ENCODE data around the gene EML5.

DNA sequence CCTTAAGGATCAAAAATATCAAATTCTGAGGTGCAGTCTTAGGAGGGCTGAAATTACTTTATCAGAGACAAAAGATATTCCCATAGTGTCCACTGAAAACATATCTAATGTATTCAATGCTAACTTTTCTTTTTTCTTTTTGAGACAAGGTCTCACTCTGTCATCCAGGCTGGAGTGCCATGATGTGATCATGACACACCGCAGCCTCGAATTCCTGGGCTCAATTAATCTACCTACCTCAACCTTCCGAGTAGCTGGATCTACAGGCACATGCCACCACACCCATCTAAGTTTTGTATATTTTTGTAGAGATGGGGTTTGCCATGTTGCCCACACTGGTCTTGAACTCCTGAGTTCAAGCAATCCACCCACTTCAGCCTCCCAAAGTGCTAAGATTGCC, 161.7 kb downstream of the EML5 start:
- no peak for TF ChIP-seq CTCF (conservative IDR thresholded peaks at IDR 0.05 in 1 of 2, IDR thresholded peaks at IDR 0.05 in 1 of 2; ENCODE audit: low read depth in 1 of 2, low read length in 2 of 2)
- no peak for TF ChIP-seq EZH2 (IDR thresholded peaks at IDR 0.05; ENCODE audit: low read length, missing control alignments)
